ENCODE measurements around the gene PMPCA. TPM values are rescaled to one million over a fixed set of nuclear protein-coding genes. Genes with fewer than 3 reads are reported as not detected.

Gene PMPCA
- total RNA-seq, 1 donor from 2014 or later: 36.8 TPM

GRCh38 chr9:136456258-136456657 lies 45.8 kb downstream of the PMPCA start:
- DNase-seq (ENCODE audit: low read depth in 2 of 2): no peak

- no peak for DNase-seq (ENCODE audit: low read depth in 2 of 2)
Measured at GRCh38 chr9:136457326-136457725, 46.9 kb downstream of the PMPCA start.

GRCh38 chr9:136459425-136459824 lies 49.0 kb downstream of the PMPCA start:
- DNase-seq (ENCODE audit: low read depth in 2 of 2): no peak

- no peak for DNase-seq (ENCODE audit: low read depth in 2 of 2)
Measured at GRCh38 chr9:136460772-136461325, 50.4 kb downstream of the PMPCA start.

- DNase-seq (ENCODE audit: low read depth in 2 of 2): no peak
Measured at GRCh38 chr9:136462664-136463063, 52.2 kb downstream of the PMPCA start.

GRCh38 chr9:136463578-136463977 lies 53.1 kb downstream of the PMPCA start:
- no peak for DNase-seq (ENCODE audit: low read depth in 2 of 2)

GRCh38 chr9:136464241-136464640 lies 53.8 kb downstream of the PMPCA start:
- DNase-seq (ENCODE audit: low read depth in 2 of 2): no peak

GRCh38 chr9:136465500-136466154 lies 55.2 kb downstream of the PMPCA start:
- no peak for DNase-seq (ENCODE audit: low read depth in 2 of 2)

- no peak for DNase-seq (ENCODE audit: low read depth in 2 of 2)
Measured at GRCh38 chr9:136466155-136466541, 55.7 kb downstream of the PMPCA start.

GRCh38 chr9:136467766-136468165 lies 57.3 kb downstream of the PMPCA start:
- DNase-seq (ENCODE audit: low read depth in 2 of 2): no peak

- no peak for DNase-seq (ENCODE audit: low read depth in 2 of 2)
Measured at GRCh38 chr9:136470356-136470755, 59.9 kb downstream of the PMPCA start.

GRCh38 chr9:136470792-136471469 lies 60.5 kb downstream of the PMPCA start:
- DNase-seq (ENCODE audit: low read depth in 2 of 2): no peak

GRCh38 chr9:136471802-136472487 lies 61.5 kb downstream of the PMPCA start:
- no peak for DNase-seq (ENCODE audit: low read depth in 2 of 2)

- no peak for DNase-seq (ENCODE audit: low read depth in 2 of 2)
Measured at GRCh38 chr9:136472640-136473353, 62.3 kb downstream of the PMPCA start.

- no peak for DNase-seq (ENCODE audit: low read depth in 2 of 2)
Measured at GRCh38 chr9:136473354-136473721, 62.9 kb downstream of the PMPCA start.

Other genes with a start within 250 kb of the PMPCA start
- gene LHX3, start 205.5 kb upstream of the PMPCA start, total RNA-seq: not detected in 2 replicates
- gene QSOX2, start 164.8 kb upstream of the PMPCA start, total RNA-seq: 5.1 and 6.4 TPM in 2 replicates
- under 0.01 TPM in 1 of 2 replicates, not detected in the other for gene CCDC187, start 106.6 kb upstream of the PMPCA start, total RNA-seq
- gene GPSM1, start 83.1 kb upstream of the PMPCA start, total RNA-seq: 16.2 and 28.2 TPM in 2 replicates
- gene DNLZ, start 46.9 kb upstream of the PMPCA start, total RNA-seq: 12.5 and 15.0 TPM in 2 replicates
- gene CARD9, start 37.0 kb upstream of the PMPCA start, total RNA-seq: 0.13 and 0.26 TPM in 2 replicates
- 3.5 and 5.6 TPM in 2 replicates for gene SNAPC4, start 10.5 kb upstream of the PMPCA start, total RNA-seq
- gene ENTR1, start within 50 bp of the PMPCA start, total RNA-seq: 19.9 and 22.9 TPM in 2 replicates
- gene INPP5E, start 29.2 kb downstream of the PMPCA start, total RNA-seq: 3.2 and 6.4 TPM in 2 replicates
- gene SEC16A, start 72.4 kb downstream of the PMPCA start, total RNA-seq: 12.1 and 25.0 TPM in 2 replicates
- gene NOTCH1, start 135.4 kb downstream of the PMPCA start, total RNA-seq: 70.2 and 159 TPM in 2 replicates